ENCODE data around the gene PDE6C. TPM values are rescaled to one million over a fixed set of nuclear protein-coding genes. Genes with fewer than 3 reads are reported as not detected.

PDE6C gene
- total RNA-seq, 1 experiment from 2014 or later, result not detected

DNA sequence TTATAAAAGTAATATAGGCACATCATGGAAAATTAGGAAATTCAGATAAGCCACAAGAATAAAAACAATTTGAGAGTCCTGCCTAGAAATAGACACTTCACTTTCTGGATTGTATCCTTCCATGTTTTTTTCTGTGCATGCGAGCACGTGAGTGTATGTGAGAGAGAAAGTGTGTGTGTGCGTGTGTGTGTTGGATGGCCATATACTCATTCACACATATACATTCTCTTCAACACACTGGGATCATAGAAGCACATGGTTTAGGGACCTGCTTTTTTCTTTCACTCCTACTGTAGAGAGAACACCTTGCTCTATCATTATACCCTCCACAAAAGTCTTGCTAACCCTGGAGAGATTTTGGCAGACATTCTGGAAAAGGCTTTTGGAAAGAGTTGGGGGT, 38.4 kb upstream of the PDE6C start:
- BruUV-seq (replicated peaks), result no TSS peak
- no peaks in the 10 kb centered on the region for H3K27me3 Mint-ChIP-seq (ENCODE audit: unreplicated experiment)
- H3K27ac Mint-ChIP-seq (ENCODE audit: unreplicated experiment), result no peak overlapping the region
- H3K4me3 Mint-ChIP-seq (ENCODE audit: low read depth, unreplicated experiment), result peak overlapping the region; percentile 26
- intact Hi-C loops (cut with micrococcal nuclease; ENCODE audit: unreplicated experiment), result no loop called here
- DNase-seq, result no peak
- peaks cover 75% of the 10 kb centered on the region for H3K4me1 Mint-ChIP-seq (ENCODE audit: low read depth, unreplicated experiment)
- CTCF ChIA-PET, result interaction anchor here (0.6 kb wide), 1 partner anchor 15 kb away, joined by 6 read pairs; no protein-coding TSS in a partner anchor
- no peaks in the 10 kb centered on the region for H3K36me3 Mint-ChIP-seq (ENCODE audit: insufficient read depth, unreplicated experiment)
- no peaks in the 10 kb centered on the region for H3K9me3 Mint-ChIP-seq (ENCODE audit: low read depth, unreplicated experiment)
- TF ChIP-seq, protein P1, sequence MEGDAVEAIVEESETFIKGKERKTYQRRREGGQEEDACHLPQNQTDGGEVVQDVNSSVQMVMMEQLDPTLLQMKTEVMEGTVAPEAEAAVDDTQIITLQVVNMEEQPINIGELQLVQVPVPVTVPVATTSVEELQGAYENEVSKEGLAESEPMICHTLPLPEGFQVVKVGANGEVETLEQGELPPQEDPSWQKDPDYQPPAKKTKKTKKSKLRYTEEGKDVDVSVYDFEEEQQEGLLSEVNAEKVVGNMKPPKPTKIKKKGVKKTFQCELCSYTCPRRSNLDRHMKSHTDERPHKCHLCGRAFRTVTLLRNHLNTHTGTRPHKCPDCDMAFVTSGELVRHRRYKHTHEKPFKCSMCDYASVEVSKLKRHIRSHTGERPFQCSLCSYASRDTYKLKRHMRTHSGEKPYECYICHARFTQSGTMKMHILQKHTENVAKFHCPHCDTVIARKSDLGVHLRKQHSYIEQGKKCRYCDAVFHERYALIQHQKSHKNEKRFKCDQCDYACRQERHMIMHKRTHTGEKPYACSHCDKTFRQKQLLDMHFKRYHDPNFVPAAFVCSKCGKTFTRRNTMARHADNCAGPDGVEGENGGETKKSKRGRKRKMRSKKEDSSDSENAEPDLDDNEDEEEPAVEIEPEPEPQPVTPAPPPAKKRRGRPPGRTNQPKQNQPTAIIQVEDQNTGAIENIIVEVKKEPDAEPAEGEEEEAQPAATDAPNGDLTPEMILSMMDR (IDR thresholded peaks at IDR 0.05; ENCODE audit: unreplicated experiment), result no peak

DNA sequence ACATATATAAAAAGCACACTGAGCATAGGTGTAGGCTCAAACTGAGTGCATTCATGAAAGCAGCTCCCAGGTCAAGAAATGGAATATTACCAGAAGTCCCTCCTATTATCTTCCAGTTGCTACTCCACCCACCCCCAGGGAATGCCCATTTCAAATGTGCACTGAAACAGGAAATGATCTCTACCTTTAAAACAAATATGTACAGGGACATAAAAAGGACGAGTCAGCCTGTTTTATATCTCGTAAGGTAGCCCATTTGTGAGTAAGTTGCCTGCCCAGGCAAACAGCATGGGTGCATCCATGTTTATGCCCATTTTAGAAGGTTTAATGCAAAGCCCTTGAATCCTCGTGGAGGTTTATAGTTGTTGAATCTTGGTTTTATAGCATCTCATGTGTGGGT, 35.4 kb upstream of the PDE6C start:
- H3K27ac Mint-ChIP-seq (ENCODE audit: unreplicated experiment), result no peak overlapping the region
- peaks cover 82% of the 10 kb centered on the region for H3K4me1 Mint-ChIP-seq (ENCODE audit: low read depth, unreplicated experiment)
- no peaks in the 10 kb centered on the region for H3K27me3 Mint-ChIP-seq (ENCODE audit: unreplicated experiment)
- CTCF ChIA-PET, result interaction anchor here (0.5 to 1.2 kb wide), 2 partner anchors 100 to 102 kb away, joined by 3 read pairs; no protein-coding TSS in a partner anchor
- H3K4me3 Mint-ChIP-seq (ENCODE audit: low read depth, unreplicated experiment), result no peak overlapping the region
- peaks cover 3% of the 10 kb centered on the region for H3K9me3 Mint-ChIP-seq (ENCODE audit: low read depth, unreplicated experiment)
- intact Hi-C loops (cut with micrococcal nuclease; ENCODE audit: unreplicated experiment), result no loop called here
- H3K36me3 Mint-ChIP-seq (ENCODE audit: insufficient read depth, unreplicated experiment), result no peaks in the 10 kb centered on the region
- no TSS peak for BruUV-seq (replicated peaks)
- no peak for DNase-seq
- TF ChIP-seq, protein P1 (IDR thresholded peaks at IDR 0.05; ENCODE audit: unreplicated experiment), result no peak

DNA sequence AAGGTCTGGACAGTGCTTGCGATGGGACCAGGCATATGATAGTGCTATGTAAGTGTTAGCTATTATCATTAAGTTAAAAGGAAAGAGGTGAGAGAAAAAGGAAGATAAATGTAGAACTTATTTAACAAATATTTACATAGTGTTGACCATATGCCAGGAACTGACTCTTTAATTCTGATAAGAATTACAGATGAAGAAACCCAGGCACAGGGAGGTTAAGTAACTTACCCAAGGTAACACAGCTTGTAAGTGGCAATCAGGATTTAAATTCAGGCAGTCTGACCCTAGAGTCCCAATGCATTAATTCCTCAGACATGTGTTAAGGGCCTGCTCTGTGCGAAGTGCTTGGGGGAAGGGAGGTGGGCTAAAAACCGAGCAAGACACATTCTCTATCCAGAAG, 34.8 kb upstream of the PDE6C start:
- Mint-ChIP-seq H3K9me3 (ENCODE audit: low read depth, unreplicated experiment) (peaks cover 3% of the 10 kb centered on the region), H3K27me3 (ENCODE audit: unreplicated experiment) (no peaks in the 10 kb centered on the region), H3K4me1 (ENCODE audit: low read depth, unreplicated experiment) (peaks cover 75% of the 10 kb centered on the region), H3K4me3 (ENCODE audit: low read depth, unreplicated experiment) (no peak overlapping the region), H3K27ac (ENCODE audit: unreplicated experiment) (peak overlapping the region; percentile 50), H3K36me3 (ENCODE audit: insufficient read depth, unreplicated experiment) (no peaks in the 10 kb centered on the region)
- no TSS peak for BruUV-seq (replicated peaks)
- intact Hi-C loops (cut with micrococcal nuclease; ENCODE audit: unreplicated experiment), result no loop called here
- TF ChIP-seq, protein P1 (IDR thresholded peaks at IDR 0.05; ENCODE audit: unreplicated experiment), result no peak
- DNase-seq, result no peak
- CTCF ChIA-PET, result no interaction called here

DNA sequence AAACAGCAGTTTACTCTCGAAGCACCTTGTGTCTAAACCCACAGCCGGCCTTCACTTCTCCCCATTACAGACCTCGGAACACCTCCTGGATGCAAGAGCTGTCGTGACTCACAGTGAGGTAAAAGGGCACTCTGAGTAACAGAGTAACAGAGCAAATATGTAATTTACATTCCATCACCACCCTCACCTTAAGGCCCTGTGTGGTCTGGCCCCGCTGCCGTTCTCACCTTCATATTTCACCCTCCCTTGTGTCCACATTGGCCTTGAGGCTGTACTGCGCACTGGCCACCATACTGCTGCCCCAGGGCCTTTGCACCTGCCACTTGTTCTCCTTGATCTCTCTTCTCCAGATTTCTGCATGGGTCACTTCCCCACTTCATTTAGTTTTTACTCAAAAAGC, 33.2 kb upstream of the PDE6C start:
- Mint-ChIP-seq H3K9me3 (ENCODE audit: low read depth, unreplicated experiment) (peaks cover 3% of the 10 kb centered on the region), H3K4me3 (ENCODE audit: low read depth, unreplicated experiment) (no peak overlapping the region), H3K4me1 (ENCODE audit: low read depth, unreplicated experiment) (peaks cover 60% of the 10 kb centered on the region), H3K27ac (ENCODE audit: unreplicated experiment) (peak overlapping the region; percentile 17), H3K27me3 (ENCODE audit: unreplicated experiment) (no peaks in the 10 kb centered on the region), H3K36me3 (ENCODE audit: insufficient read depth, unreplicated experiment) (no peaks in the 10 kb centered on the region)
- peak; percentile 61 for DNase-seq
- CTCF ChIA-PET, result interaction anchor here (1.2 kb wide), 1 partner anchor 24 kb away, joined by 3 read pairs; no protein-coding TSS in a partner anchor
- no TSS peak for BruUV-seq (replicated peaks)
- TF ChIP-seq, protein P1 (IDR thresholded peaks at IDR 0.05; ENCODE audit: unreplicated experiment), result no peak
- intact Hi-C loops (cut with micrococcal nuclease; ENCODE audit: unreplicated experiment), result no loop called here

Data from Calu3 (cell line).